ENCODE data around the gene PTDSS2.
A peak's percentile ranks its signal among the peaks of the same experiment; 100 is the strongest.

The PTDSS2 gene

DNA sequence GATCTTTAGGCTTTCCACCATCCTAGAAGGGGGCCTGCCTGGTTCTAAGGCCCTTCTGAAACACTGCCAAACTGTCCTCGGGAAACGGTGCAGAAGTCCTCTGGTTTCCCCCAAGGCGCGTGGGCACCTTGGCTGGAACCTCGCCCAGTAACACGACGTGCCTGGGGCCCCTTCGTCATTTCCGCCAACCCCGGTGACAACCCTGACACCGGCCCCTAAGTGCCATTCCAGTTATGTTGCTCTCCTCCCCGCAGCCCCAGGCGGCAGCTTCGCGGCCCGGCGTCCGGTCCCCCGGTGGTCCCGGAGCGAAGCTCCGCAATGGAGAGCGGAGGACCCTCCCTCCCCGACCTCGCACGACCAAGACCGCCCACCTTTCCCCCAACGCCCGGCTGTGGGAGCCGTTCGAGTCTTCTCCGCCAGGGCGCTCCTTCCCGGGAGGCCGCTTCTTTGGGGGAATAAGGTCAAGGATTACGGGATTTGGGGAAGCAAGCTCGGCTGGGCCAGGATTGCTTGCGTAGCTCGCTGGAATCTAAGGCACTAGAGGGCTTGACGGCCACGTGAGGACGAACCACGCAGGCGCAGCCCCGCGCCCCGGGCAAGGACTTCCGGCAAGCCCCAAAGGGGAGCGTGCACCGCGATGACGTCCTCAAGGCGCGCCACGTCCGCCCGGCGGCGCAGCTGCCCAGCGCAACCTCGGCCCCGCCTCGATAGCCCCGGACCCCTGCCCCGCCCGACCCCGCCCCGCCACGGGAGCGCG, 56.3 kb downstream of the PTDSS2 start:
- Histone ChIP-seq H3K9me3 (ENCODE audit: severe bottlenecking) (no peaks in the 10 kb centered on the region), H3K27ac (ENCODE audit: poor library complexity, severe bottlenecking) (peak overlapping the region; percentile 94), H3K27me3 (ENCODE audit: insufficient read depth, poor library complexity, severe bottlenecking) (no peaks in the 10 kb centered on the region), H3K4me3 (ENCODE audit: severe bottlenecking) (peak overlapping the region; percentile 70), H3K36me3 (ENCODE audit: low read depth) (peaks cover 38% of the 10 kb centered on the region), H3K4me1 (ENCODE audit: insufficient read depth, poor library complexity, severe bottlenecking) (peaks cover 11% of the 10 kb centered on the region)
- DNase-seq (ENCODE audit: low spot score) = peak; percentile 98
- TF ChIP-seq, protein P1, sequence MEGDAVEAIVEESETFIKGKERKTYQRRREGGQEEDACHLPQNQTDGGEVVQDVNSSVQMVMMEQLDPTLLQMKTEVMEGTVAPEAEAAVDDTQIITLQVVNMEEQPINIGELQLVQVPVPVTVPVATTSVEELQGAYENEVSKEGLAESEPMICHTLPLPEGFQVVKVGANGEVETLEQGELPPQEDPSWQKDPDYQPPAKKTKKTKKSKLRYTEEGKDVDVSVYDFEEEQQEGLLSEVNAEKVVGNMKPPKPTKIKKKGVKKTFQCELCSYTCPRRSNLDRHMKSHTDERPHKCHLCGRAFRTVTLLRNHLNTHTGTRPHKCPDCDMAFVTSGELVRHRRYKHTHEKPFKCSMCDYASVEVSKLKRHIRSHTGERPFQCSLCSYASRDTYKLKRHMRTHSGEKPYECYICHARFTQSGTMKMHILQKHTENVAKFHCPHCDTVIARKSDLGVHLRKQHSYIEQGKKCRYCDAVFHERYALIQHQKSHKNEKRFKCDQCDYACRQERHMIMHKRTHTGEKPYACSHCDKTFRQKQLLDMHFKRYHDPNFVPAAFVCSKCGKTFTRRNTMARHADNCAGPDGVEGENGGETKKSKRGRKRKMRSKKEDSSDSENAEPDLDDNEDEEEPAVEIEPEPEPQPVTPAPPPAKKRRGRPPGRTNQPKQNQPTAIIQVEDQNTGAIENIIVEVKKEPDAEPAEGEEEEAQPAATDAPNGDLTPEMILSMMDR (IDR thresholded peaks at IDR 0.05; ENCODE audit: poor library complexity, severe bottlenecking) = no peak
- peak; percentile 72 for ATAC-seq (ENCODE audit: low read depth)

DNA sequence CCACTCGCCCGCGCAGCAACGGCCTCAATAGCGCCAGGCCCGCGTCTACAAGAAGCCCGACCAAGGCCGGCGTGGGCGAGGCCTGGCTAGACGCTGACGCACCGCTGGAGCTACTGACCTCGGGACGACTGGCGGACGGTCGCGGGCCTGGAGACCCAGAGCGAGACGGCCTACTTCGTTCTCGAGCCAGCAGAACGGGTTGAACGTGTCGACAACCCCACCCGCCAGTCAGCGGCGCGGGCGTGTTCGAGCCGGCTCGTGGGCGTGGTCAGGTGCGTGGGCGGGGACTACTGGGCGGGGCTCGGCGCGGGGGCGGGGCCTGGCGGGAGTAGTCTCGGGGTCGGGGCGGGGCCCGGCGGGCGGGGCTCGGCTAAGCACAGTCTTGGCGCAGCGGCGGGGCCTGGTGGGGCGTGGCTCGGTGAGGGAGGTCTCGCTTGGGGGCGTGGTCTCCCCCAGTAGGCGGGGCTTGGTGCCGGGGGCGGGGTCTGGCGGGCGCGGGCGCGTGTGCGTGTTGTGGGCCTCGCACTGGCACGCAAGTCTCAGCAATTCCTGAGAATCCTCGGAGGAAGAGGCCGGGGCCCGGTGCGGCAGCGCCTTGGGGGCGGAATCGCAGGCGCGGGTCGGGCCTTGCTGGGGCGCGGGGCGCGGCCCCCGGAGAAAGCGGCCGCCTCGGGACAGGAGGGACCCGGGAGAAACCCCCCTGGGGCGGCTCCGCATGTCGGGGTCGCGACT, 57.1 kb downstream of the PTDSS2 start, which contains the start of gene RNH1:
TSS of gene RNH1 (minus strand) at position 248 of the 732 bp plus-strand sequence. CDS start 5,080 bp downstream, outside the sequence.
- no peaks in the 10 kb centered on the region for H3K9me3 ChIP-seq (ENCODE audit: severe bottlenecking)
- TF ChIP-seq, protein P1 (IDR thresholded peaks at IDR 0.05; ENCODE audit: poor library complexity, severe bottlenecking) = no peak
- H3K4me1 ChIP-seq (ENCODE audit: insufficient read depth, poor library complexity, severe bottlenecking) = peaks cover 11% of the 10 kb centered on the region
- DNase-seq (ENCODE audit: low spot score) (peak; percentile 98), ATAC-seq (ENCODE audit: low read depth) (peak; percentile 62)
- peak within 1 kb of the TSS; percentile 70 for H3K4me3 ChIP-seq (ENCODE audit: severe bottlenecking)
- peaks cover 35% of the 10 kb centered on the region for H3K36me3 ChIP-seq (ENCODE audit: low read depth)
- no peaks in the 10 kb centered on the region for H3K27me3 ChIP-seq (ENCODE audit: insufficient read depth, poor library complexity, severe bottlenecking)
- H3K27ac ChIP-seq (ENCODE audit: poor library complexity, severe bottlenecking) = peak within 1 kb of the TSS; percentile 94

DNA sequence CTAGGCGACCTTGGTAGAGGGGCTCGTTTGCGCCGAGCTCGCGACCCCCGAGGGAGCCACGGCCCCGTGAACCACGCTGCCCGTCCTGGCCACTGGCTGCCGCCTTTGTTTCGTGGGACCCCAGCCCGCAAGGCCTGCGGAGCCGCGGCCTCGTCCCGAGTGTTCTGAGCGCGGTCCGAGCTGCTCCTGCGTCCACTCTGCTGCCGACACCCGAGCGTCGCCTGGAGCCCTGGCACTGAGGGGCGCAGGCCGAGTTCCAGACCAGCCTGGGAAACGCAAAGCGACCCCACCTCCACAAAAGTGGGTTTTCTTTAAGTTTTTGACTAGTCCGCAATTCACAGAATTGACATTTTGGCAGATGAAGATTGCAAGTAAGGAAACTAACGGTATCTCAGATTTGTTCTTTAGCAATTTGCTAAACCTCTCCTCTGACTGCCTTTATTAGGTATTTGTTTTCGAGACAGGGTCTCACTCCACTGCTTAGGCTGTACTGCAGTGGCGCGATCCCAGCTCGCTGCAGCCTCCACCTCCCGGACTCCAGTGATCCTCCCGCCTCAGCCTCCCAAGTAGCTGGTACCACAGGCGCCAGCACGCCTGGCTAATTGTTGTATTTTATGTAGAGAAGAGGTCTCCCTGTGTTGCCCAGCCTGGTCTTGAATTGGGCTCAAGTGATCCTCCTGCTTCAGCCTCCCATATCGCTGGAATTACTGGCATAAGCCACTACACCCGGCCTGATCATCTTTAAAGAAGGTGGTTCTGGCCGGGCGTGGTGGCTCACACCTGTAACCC, 57.8 kb downstream of the PTDSS2 start:
- no peak for DNase-seq (ENCODE audit: low spot score)
- H3K27ac ChIP-seq (ENCODE audit: poor library complexity, severe bottlenecking) = peak overlapping the region; percentile 94

DNA sequence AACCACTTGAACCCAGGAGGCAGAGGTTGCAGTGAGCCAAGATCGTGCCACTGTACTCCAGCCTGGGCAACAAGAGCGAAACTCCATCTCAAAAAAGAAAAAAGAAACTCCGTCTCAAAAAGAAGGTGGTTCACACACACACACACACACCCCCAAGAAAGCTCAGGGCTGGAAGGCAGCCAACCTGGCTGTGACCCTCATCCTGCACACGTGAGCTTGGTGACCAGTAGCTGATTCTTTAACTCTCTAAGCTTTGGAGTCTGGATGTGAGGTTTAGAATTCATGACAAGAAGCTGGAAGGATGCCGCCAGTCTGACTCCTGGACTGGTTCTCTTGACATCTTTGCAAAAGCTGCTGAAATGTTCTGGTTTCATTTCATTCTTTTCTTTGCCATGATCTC, 58.9 kb downstream of the PTDSS2 start:
- ATAC-seq (ENCODE audit: low read depth) = no peak
- no peaks in the 10 kb centered on the region for H3K9me3 ChIP-seq (ENCODE audit: severe bottlenecking)
- H3K4me1 ChIP-seq (ENCODE audit: insufficient read depth, poor library complexity, severe bottlenecking) = peaks cover 11% of the 10 kb centered on the region
- no peak overlapping the region for H3K4me3 ChIP-seq (ENCODE audit: severe bottlenecking)
- no peaks in the 10 kb centered on the region for H3K27me3 ChIP-seq (ENCODE audit: insufficient read depth, poor library complexity, severe bottlenecking)
- no peak overlapping the region for H3K27ac ChIP-seq (ENCODE audit: poor library complexity, severe bottlenecking)
- peaks cover 39% of the 10 kb centered on the region for H3K36me3 ChIP-seq (ENCODE audit: low read depth)
- DNase-seq (ENCODE audit: low spot score) = no peak
- TF ChIP-seq, protein P1 (IDR thresholded peaks at IDR 0.05; ENCODE audit: poor library complexity, severe bottlenecking) = no peak

More for the DNA sequence above, 57.8 kb downstream of the PTDSS2 start:
- ATAC-seq (ENCODE audit: low read depth) = no peak
- Histone ChIP-seq H3K36me3 (ENCODE audit: low read depth) (peaks cover 35% of the 10 kb centered on the region), H3K4me1 (ENCODE audit: insufficient read depth, poor library complexity, severe bottlenecking) (peaks cover 11% of the 10 kb centered on the region), H3K27me3 (ENCODE audit: insufficient read depth, poor library complexity, severe bottlenecking) (no peaks in the 10 kb centered on the region), H3K9me3 (ENCODE audit: severe bottlenecking) (no peaks in the 10 kb centered on the region), H3K4me3 (ENCODE audit: severe bottlenecking) (peak overlapping the region; percentile 70)
- TF ChIP-seq, protein P1 (IDR thresholded peaks at IDR 0.05; ENCODE audit: poor library complexity, severe bottlenecking) = no peak
